Measurements from ENCODE around the gene BZW2. TPM values are rescaled to one million over a fixed set of nuclear protein-coding genes. Genes with fewer than 3 reads are reported as not detected.

BZW2 gene
- total RNA-seq, 1 donor from 2014 or later, result 72.7 TPM

- Mint-ChIP-seq H3K4me3 (ENCODE audit: low read depth) (no peak overlapping the region), H3K36me3 (ENCODE audit: insufficient read depth) (peaks cover 29% of the 10 kb centered on the region), H3K4me1 (ENCODE audit: low read depth) (no peaks in the 10 kb centered on the region), H3K9me3 (ENCODE audit: low read depth) (peaks cover 6% of the 10 kb centered on the region), H3K27me3 (no peaks in the 10 kb centered on the region), H3K27ac (no peak overlapping the region)
- TF ChIP-seq, protein P1, sequence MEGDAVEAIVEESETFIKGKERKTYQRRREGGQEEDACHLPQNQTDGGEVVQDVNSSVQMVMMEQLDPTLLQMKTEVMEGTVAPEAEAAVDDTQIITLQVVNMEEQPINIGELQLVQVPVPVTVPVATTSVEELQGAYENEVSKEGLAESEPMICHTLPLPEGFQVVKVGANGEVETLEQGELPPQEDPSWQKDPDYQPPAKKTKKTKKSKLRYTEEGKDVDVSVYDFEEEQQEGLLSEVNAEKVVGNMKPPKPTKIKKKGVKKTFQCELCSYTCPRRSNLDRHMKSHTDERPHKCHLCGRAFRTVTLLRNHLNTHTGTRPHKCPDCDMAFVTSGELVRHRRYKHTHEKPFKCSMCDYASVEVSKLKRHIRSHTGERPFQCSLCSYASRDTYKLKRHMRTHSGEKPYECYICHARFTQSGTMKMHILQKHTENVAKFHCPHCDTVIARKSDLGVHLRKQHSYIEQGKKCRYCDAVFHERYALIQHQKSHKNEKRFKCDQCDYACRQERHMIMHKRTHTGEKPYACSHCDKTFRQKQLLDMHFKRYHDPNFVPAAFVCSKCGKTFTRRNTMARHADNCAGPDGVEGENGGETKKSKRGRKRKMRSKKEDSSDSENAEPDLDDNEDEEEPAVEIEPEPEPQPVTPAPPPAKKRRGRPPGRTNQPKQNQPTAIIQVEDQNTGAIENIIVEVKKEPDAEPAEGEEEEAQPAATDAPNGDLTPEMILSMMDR (IDR thresholded peaks at IDR 0.05; ENCODE audit: unreplicated experiment), result no peak
- no peak for DNase-seq (ENCODE audit: low spot score, unreplicated experiment)
Observed at GRCh38 chr7:16667355-16667754, 21.4 kb downstream of the BZW2 start.

- peak overlapping the region; percentile 82 for H3K27ac Mint-ChIP-seq
- TF ChIP-seq, protein P1 (IDR thresholded peaks at IDR 0.05; ENCODE audit: unreplicated experiment), result no peak
- no peaks in the 10 kb centered on the region for H3K4me1 Mint-ChIP-seq (ENCODE audit: low read depth)
- H3K27me3 Mint-ChIP-seq, result no peaks in the 10 kb centered on the region
- no peak overlapping the region for H3K4me3 Mint-ChIP-seq (ENCODE audit: low read depth)
- peaks cover 10% of the 10 kb centered on the region for H3K9me3 Mint-ChIP-seq (ENCODE audit: low read depth)
- no peak for DNase-seq (ENCODE audit: low spot score, unreplicated experiment)
- H3K36me3 Mint-ChIP-seq (ENCODE audit: insufficient read depth), result peaks cover 34% of the 10 kb centered on the region
Observed at GRCh38 chr7:16668049-16668858, 22.3 kb downstream of the BZW2 start.

DNA sequence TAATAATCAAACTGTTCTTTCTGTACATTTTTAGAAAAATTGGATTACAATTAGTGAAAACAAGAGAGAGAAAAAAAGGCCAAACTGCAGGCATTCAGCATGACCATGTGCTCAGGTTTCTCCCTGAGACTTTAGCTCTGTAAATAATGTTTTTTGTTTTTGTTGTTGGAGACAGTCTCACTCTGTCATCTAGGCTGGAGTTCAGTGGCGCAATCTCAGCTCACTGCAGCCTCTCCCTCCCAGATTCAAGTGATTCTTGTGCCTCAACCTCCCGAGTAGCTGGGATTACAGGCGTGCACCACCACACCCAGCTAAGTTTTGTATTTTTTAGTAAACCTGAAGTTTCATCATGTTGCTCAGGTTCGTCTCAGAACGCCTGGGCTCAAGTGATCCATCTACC lies 23.0 kb downstream of the BZW2 start:
- peaks cover 10% of the 10 kb centered on the region for H3K9me3 Mint-ChIP-seq (ENCODE audit: low read depth)
- H3K4me1 Mint-ChIP-seq (ENCODE audit: low read depth), result no peaks in the 10 kb centered on the region
- TF ChIP-seq, protein P1 (IDR thresholded peaks at IDR 0.05; ENCODE audit: unreplicated experiment), result no peak
- no peak overlapping the region for H3K4me3 Mint-ChIP-seq (ENCODE audit: low read depth)
- H3K27me3 Mint-ChIP-seq, result no peaks in the 10 kb centered on the region
- H3K27ac Mint-ChIP-seq, result no peak overlapping the region
- no peak for DNase-seq (ENCODE audit: low spot score, unreplicated experiment)
- peaks cover 35% of the 10 kb centered on the region for H3K36me3 Mint-ChIP-seq (ENCODE audit: insufficient read depth)

DNA sequence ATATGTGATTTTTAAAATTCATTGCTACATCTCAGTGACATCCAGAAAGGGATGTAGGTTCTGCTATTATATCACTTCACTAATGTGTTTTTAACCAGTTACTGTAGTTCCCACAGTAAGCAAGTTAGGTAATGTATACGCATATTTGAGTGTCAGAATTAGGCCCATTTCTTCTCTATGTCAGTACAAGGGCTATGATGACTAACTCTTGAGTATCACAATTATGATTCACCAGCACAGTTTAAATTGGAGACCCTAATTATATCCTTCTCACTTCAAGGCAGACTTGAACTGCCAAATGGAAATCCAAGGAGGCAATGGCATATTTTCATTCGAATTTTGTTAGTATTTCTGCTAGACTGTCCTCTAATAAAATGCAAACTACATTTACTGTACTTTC lies 23.6 kb downstream of the BZW2 start:
- Mint-ChIP-seq H3K4me3 (ENCODE audit: low read depth) (no peak overlapping the region), H3K27ac (no peak overlapping the region), H3K4me1 (ENCODE audit: low read depth) (no peaks in the 10 kb centered on the region), H3K36me3 (ENCODE audit: insufficient read depth) (peaks cover 31% of the 10 kb centered on the region), H3K27me3 (no peaks in the 10 kb centered on the region), H3K9me3 (ENCODE audit: low read depth) (peaks cover 5% of the 10 kb centered on the region)
- TF ChIP-seq, protein P1 (IDR thresholded peaks at IDR 0.05; ENCODE audit: unreplicated experiment), result no peak
- no peak for DNase-seq (ENCODE audit: low spot score, unreplicated experiment)

DNA sequence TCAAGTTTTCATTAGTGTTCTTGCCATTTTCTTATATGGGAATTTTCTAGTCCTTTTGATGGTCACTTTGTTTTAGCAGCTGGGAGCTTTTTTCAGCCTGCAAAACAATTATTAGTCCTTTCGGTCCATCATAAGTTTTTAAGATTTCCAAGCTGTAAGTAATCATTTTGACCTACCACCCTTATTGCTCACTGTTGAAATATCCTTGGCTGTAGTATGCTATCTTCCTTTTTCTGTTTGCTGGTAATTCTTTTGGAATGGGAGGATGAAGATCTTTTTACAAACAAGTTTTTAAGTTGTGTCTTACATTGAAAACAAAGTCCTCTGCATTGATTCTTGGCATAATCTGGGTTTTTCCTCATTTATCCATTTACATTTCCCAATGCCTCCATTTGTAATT lies 24.0 kb downstream of the BZW2 start:
- TF ChIP-seq, protein P1 (IDR thresholded peaks at IDR 0.05; ENCODE audit: unreplicated experiment), result no peak
- H3K9me3 Mint-ChIP-seq (ENCODE audit: low read depth), result peaks cover 5% of the 10 kb centered on the region
- DNase-seq (ENCODE audit: low spot score, unreplicated experiment), result no peak
- H3K27me3 Mint-ChIP-seq, result no peaks in the 10 kb centered on the region
- H3K36me3 Mint-ChIP-seq (ENCODE audit: insufficient read depth), result peaks cover 31% of the 10 kb centered on the region
- H3K4me3 Mint-ChIP-seq (ENCODE audit: low read depth), result no peak overlapping the region
- H3K27ac Mint-ChIP-seq, result no peak overlapping the region
- no peaks in the 10 kb centered on the region for H3K4me1 Mint-ChIP-seq (ENCODE audit: low read depth)
